GM12878 (cell line): ENCODE results near the gene FBXO21. TPM values are rescaled to one million over a fixed set of nuclear protein-coding genes. Genes with fewer than 3 reads are reported as not detected.

ENCODE experiments used
- ATAC-seq: fragments of 200-7000 bp; cut with Tn5 transposase; 3 replicates; pipeline ENCODE4 v1.9.1; 2020; ENCODE audit warnings: mild to moderate bottlenecking, moderate library complexity
- BruUV-seq: library from RNA; stranded (reverse); fragments of 400-500 nt; replicated peaks from 2 replicates; lab custom pipeline; 2021; lab: Mats Ljungman, UMichigan
- CTCF ChIA-PET: fragments of 300-600 bp; sonication (Branson Sonifier 250); formaldehyde crosslinking; extraction: SDS; loops from one replicate; lab custom pipeline; 2021; ENCODE audit warnings: inconsistent platforms; lab: Yijun Ruan, JAX
- POLR2A ChIA-PET: fragments of 350-600 bp; formaldehyde crosslinking; extraction: SDS; loops from one replicate; lab custom pipeline; 2021; ENCODE audit warnings: inconsistent platforms; lab: Charles Lee
- RAD21 ChIA-PET: fragments of 300-600 bp; sonication (Branson Sonifier 250); formaldehyde crosslinking; loops from one replicate; lab custom pipeline; 2023; ENCODE audit warnings: antibody characterized with exemption; ENCODE audit not compliant: unreplicated experiment; lab: Charles Lee
- SMC1A ChIA-PET: fragments of 300-600 bp; sonication (Branson Sonifier 250); formaldehyde crosslinking; loops from one replicate; lab custom pipeline; 2023; ENCODE audit not compliant: unreplicated experiment, uncharacterized antibody; lab: Charles Lee
- DNase-seq: peaks from one replicate; pipeline ENCODE4 v3.0.0-alpha.2; 2011; ENCODE audit warnings: low read depth, low spot score
- FAIRE-seq: peaks from 3 replicates; lab custom pipeline; 2011; peaks lifted over from hg19 to GRCh38; lab: Jason Lieb, UNC
- H2AFZ ChIP-seq: 2 replicates; pipeline ENCODE4 v1.6.0; 2011; ENCODE audit warnings: low read depth, low read length, control low read depth; ENCODE audit not compliant: control insufficient read depth
- H3K27ac ChIP-seq: 2 replicates; pipeline ENCODE4 v1.5.1; 2011; ENCODE audit warnings: control low read depth; ENCODE audit not compliant: control insufficient read depth, insufficient read depth
- H3K27me3 ChIP-seq, 2 experiments: replicated peaks in 1 of 2; 2 replicates each; pipeline versions ENCODE4 v1.6.0 to v1.6.1; 2011; ENCODE audit warnings: low read length in 1 of 2; ENCODE audit not compliant: control insufficient read depth in 2 of 2, insufficient read depth in 2 of 2
- H3K36me3 ChIP-seq, 2 experiments: 2 replicates each; pipeline ENCODE4 v1.5.1; 2011; ENCODE audit warnings: low read length in 1 of 2; ENCODE audit not compliant: control insufficient read depth in 2 of 2, insufficient read depth in 2 of 2
- H3K4me1 ChIP-seq: 2 replicates; pipeline ENCODE4 v1.6.1; 2011; ENCODE audit warnings: mild to moderate bottlenecking, low read length, moderate library complexity, mixed read lengths; ENCODE audit not compliant: control insufficient read depth, insufficient read depth
- H3K4me2 ChIP-seq: 2 replicates; pipeline ENCODE4 v1.6.0; 2011; ENCODE audit warnings: control low read depth; ENCODE audit not compliant: control insufficient read depth, insufficient read depth
- H3K4me3 ChIP-seq: fragments of 200-600 bp; sonication (generic); 2 replicates; pipeline ENCODE4 v1.5.1; 2016
- H3K79me2 ChIP-seq: 2 replicates; pipeline ENCODE4 v1.6.0; 2011; ENCODE audit warnings: low read length; ENCODE audit not compliant: control insufficient read depth, insufficient read depth
- H3K9ac ChIP-seq: 2 replicates; pipeline ENCODE4 v1.8.0; 2011; ENCODE audit warnings: low read length, control low read depth, mixed read lengths; ENCODE audit not compliant: control insufficient read depth, insufficient read depth
- H3K9me3 ChIP-seq: replicated peaks from 3 replicates; pipeline ENCODE4 v1.5.1; 2011; ENCODE audit warnings: mild to moderate bottlenecking, low read length; ENCODE audit not compliant: control insufficient read depth, insufficient read depth
- H4K20me1 ChIP-seq: 2 replicates; pipeline ENCODE4 v1.6.0; 2011; ENCODE audit not compliant: control insufficient read depth, insufficient read depth
- CBFB ChIP-seq: IDR thresholded peaks from 2 replicates; pipeline ENCODE4 v1.6.1; 2016; ENCODE audit warnings: antibody characterized with exemption, low read depth
- CHD4 ChIP-seq: fragments of 200-600 bp; sonication (generic); IDR thresholded peaks from 2 replicates; pipeline ENCODE4 v1.6.1; 2016; ENCODE audit warnings: mild to moderate bottlenecking
- GATAD2B ChIP-seq: fragments of 450-650 bp; conservative IDR thresholded peaks from 2 replicates; pipeline ENCODE4 v1.6.1; 2017; ENCODE audit warnings: low read depth, mild to moderate bottlenecking, moderate library complexity
- JUND ChIP-seq: IDR thresholded peaks from 2 replicates; pipeline ENCODE4 v1.6.1; 2012; ENCODE audit warnings: low read depth, mild to moderate bottlenecking, low read length, improper control_type of control experiment, moderate library complexity
- RBBP5 ChIP-seq: fragments of 200-600 bp; sonication (generic); conservative IDR thresholded peaks from 2 replicates; pipeline ENCODE4 v1.6.1; 2016
- SIX5 ChIP-seq: IDR thresholded peaks from 2 replicates; pipeline ENCODE4 v1.6.1; 2011; ENCODE audit warnings: mild to moderate bottlenecking, low read depth, low read length, moderate library complexity; ENCODE audit not compliant: severe bottlenecking
- SP1 ChIP-seq: IDR thresholded peaks from one replicate; pipeline ENCODE4 v1.6.1; 2011; ENCODE audit warnings: low read depth, low read length
- YBX1 ChIP-seq: fragments of 450-650 bp; IDR thresholded peaks from 2 replicates; pipeline ENCODE4 v1.6.1; 2016; ENCODE audit warnings: antibody characterized with exemption
- ZBED1 ChIP-seq: IDR thresholded peaks from 2 replicates; pipeline ENCODE4 v1.6.1; 2016; ENCODE audit warnings: borderline replicate concordance
- ZNF24 ChIP-seq: fragments of 450-650 bp; IDR thresholded peaks from 2 replicates; pipeline ENCODE4 v1.6.1; 2017; ENCODE audit warnings: antibody characterized with exemption, mild to moderate bottlenecking
- WGBS: methylation state at CpG from one replicate; pipeline ENCODE4 v1.1.6; 2016; ENCODE audit warnings: low lambda C conversion rate; ENCODE audit not compliant: insufficient replicate concordance, insufficient coverage; ENCODE audit errors: missing lambda C conversion rate; 5-methylcytosine and 5-hydroxymethylcytosine counted together
- in situ Hi-C: fragments of 300-500 bp; cut with MboI; formaldehyde crosslinking; loops from 9 replicates; pipeline ENCODE4 v1.14.3; 2018; ENCODE audit warnings: mixed read lengths
- intact Hi-C: fragments of 100-400 bp; cut with micrococcal nuclease; formaldehyde crosslinking; loops from one replicate; pipeline ENCODE4 v1.14.2; 2022; ENCODE audit not compliant: unreplicated experiment
- polyA plus RNA-seq, 11 experiments: library from polyadenylated mRNA; depleted of rRNA in 4 of 11; unstranded in 6 of 11; stranded (reverse) in 5 of 11; fragments of >200 nt; fragmentation: Nextera tagmentation in 4 of 11; fragmentation: Illumina TruSeq in 1 of 11; extraction: Ambion mirVana in 4 of 11; extraction: Trizol in 1 of 11; gene quantifications; 1 replicate in 1 of 11; 2 replicates in 10 of 11; pipeline versions ENCODE4 v1.2.1 to v1.2.3, GENCODE V29; 2011 to 2016; ENCODE audit warnings: inconsistent platforms in 2 of 11, missing spikeins in 2 of 11, low read depth in 1 of 11
- total RNA-seq, 4 experiments: library from RNA; depleted of rRNA in 3 of 4; stranded (reverse); fragments of >200 nt in 3 of 4; fragmentation: Illumina TruSeq in 1 of 4; extraction: Trizol in 1 of 4; gene quantifications; 2 replicates each; pipeline versions ENCODE4 v1.2.1 to v1.2.3, GENCODE V29; 2013 to 2021
- TF ChIP-seq, protein P1 (sequence below): fragments of 450-650 bp; conservative IDR thresholded peaks from 2 replicates; pipeline ENCODE4 v1.6.1; 2017; ENCODE audit warnings: mild to moderate bottlenecking, moderate library complexity
- TF ChIP-seq, protein P2 (sequence below): fragments of 450-650 bp; IDR thresholded peaks from 2 replicates; pipeline ENCODE4 v1.6.1; 2014; ENCODE audit warnings: mild to moderate bottlenecking
- TF ChIP-seq, protein P3 (sequence below): fragments of 450-650 bp; IDR thresholded peaks from 2 replicates; pipeline ENCODE4 v1.6.1; 2017; ENCODE audit warnings: mild to moderate bottlenecking, low read depth, inconsistent platforms; ENCODE audit not compliant: poor library complexity, severe bottlenecking

Gene FBXO21
- total and polyA plus RNA-seq, 10 of the 15 experiments (the other 5 are each of a cell fraction or from before 2014, with no cell fraction given), result 5.5 to 32.6 (median 18.9) TPM

DNA sequence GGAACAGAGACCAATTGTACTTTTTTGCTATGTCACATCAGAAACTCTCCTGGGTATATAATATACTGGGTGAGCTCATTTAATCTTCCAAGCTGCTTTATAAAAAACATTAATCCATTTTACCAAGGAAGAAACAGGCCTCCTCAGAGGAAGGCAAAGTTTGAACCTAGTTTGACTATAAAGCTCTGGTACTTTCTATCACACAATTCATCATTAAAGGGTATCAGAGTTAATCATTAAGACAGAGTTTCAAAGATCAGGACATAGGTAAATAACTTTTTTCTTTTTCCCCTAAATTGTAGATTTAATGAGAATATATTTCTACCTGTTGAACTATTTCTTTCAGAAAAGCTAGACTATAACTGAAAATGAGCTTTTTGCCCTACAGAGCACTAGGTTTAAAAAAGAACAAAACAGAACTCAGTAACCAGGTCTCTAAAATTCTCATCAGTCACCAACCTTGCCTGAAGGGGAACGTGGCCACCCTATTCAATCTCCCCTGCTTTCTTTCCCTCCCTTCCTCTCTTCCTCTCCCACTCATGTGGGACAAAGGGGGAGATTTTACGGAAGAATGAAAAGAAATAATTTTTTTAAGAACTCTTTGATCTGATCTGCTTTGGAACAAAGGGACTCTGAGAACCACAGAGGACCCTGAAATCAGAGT, 18.6 kb downstream of the FBXO21 start:
- no peak overlapping the region for H3K4me3 ChIP-seq
- no peak overlapping the region for H3K27ac ChIP-seq
- no peaks in the 10 kb centered on the region for H3K79me2 ChIP-seq
- H4K20me1 ChIP-seq, result no peaks in the 10 kb centered on the region
- no peaks in the 10 kb centered on the region for H3K27me3 ChIP-seq
- no peaks in the 10 kb centered on the region for H3K4me1 ChIP-seq
- no TSS peak for BruUV-seq
- no peak for ATAC-seq
- DNase-seq, result no peak
- peaks cover 9 to 40% of the 10 kb centered on the region in 2 experiments for H3K36me3 ChIP-seq
- H3K9ac ChIP-seq, result no peak overlapping the region
- H3K4me2 ChIP-seq, result no peak overlapping the region
- CTCF ChIA-PET, result no interaction called here
- POLR2A ChIA-PET, result interaction anchor here (0.6 kb wide), 1 partner anchor 874 kb away, joined by 6 read pairs; no protein-coding TSS in a partner anchor
- 95% methylated on average over 2 of the region's 2 CpGs for WGBS
- in situ Hi-C loops, result no loop called here
- RAD21 ChIA-PET, result no interaction called here
- SMC1A ChIA-PET, result no interaction called here
- no peak for FAIRE-seq
- TF ChIP-seq, protein P1, sequence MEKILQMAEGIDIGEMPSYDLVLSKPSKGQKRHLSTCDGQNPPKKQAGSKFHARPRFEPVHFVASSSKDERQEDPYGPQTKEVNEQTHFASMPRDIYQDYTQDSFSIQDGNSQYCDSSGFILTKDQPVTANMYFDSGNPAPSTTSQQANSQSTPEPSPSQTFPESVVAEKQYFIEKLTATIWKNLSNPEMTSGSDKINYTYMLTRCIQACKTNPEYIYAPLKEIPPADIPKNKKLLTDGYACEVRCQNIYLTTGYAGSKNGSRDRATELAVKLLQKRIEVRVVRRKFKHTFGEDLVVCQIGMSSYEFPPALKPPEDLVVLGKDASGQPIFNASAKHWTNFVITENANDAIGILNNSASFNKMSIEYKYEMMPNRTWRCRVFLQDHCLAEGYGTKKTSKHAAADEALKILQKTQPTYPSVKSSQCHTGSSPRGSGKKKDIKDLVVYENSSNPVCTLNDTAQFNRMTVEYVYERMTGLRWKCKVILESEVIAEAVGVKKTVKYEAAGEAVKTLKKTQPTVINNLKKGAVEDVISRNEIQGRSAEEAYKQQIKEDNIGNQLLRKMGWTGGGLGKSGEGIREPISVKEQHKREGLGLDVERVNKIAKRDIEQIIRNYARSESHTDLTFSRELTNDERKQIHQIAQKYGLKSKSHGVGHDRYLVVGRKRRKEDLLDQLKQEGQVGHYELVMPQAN, result no peak
- TF ChIP-seq ZNF24 (no peak), CBFB (no peak), CHD4 (no peak), YBX1 (no peak), ZBED1 (no peak), SIX5 (no peak), SP1 (no peak), RBBP5 (no peak), GATAD2B (no peak), JUND (no peak)
- TF ChIP-seq, protein P2, sequence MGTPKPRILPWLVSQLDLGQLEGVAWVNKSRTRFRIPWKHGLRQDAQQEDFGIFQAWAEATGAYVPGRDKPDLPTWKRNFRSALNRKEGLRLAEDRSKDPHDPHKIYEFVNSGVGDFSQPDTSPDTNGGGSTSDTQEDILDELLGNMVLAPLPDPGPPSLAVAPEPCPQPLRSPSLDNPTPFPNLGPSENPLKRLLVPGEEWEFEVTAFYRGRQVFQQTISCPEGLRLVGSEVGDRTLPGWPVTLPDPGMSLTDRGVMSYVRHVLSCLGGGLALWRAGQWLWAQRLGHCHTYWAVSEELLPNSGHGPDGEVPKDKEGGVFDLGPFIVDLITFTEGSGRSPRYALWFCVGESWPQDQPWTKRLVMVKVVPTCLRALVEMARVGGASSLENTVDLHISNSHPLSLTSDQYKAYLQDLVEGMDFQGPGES, result no peak
- TF ChIP-seq, protein P3, sequence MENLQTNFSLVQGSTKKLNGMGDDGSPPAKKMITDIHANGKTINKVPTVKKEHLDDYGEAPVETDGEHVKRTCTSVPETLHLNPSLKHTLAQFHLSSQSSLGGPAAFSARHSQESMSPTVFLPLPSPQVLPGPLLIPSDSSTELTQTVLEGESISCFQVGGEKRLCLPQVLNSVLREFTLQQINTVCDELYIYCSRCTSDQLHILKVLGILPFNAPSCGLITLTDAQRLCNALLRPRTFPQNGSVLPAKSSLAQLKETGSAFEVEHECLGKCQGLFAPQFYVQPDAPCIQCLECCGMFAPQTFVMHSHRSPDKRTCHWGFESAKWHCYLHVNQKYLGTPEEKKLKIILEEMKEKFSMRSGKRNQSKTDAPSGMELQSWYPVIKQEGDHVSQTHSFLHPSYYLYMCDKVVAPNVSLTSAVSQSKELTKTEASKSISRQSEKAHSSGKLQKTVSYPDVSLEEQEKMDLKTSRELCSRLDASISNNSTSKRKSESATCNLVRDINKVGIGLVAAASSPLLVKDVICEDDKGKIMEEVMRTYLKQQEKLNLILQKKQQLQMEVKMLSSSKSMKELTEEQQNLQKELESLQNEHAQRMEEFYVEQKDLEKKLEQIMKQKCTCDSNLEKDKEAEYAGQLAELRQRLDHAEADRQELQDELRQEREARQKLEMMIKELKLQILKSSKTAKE, result no peak
- TF ChIP-seq, all 136 proteins: peak for 0
- intact Hi-C loops, result no loop called here
- Histone ChIP-seq H2AFZ (no peak overlapping the region), H3K9me3 (no peaks in the 10 kb centered on the region)
